Calu3 (cell line): ENCODE data around the gene GIMAP8. TPM values are rescaled to one million over a fixed set of nuclear protein-coding genes. Genes with fewer than 3 reads are reported as not detected.

Experiments used
- BruUV-seq: library from RNA; stranded (reverse); fragments of 400-500 nt; replicated peaks from 2 replicates; lab custom pipeline; 2021; lab: Mats Ljungman, UMichigan
- CTCF ChIA-PET: fragments of 300-600 bp; sonication (Branson Sonifier 250); formaldehyde crosslinking; loops from one replicate; lab custom pipeline; 2022; ENCODE audit warnings: antibody characterized with exemption; lab: Charles Lee
- DNase-seq: peaks from one replicate; pipeline ENCODE4 v3.0.0; 2022
- H3K27ac Mint-ChIP-seq: one replicate; pipeline ENCODE4 v1.8.0; 2022; ENCODE audit warnings: mixed read lengths; ENCODE audit not compliant: unreplicated experiment
- H3K27me3 Mint-ChIP-seq: one replicate; pipeline ENCODE4 v1.8.0; 2022; ENCODE audit warnings: mixed read lengths; ENCODE audit not compliant: unreplicated experiment
- H3K36me3 Mint-ChIP-seq: one replicate; pipeline ENCODE4 v1.8.0; 2022; ENCODE audit warnings: mild to moderate bottlenecking, moderate library complexity, mixed read lengths; ENCODE audit not compliant: insufficient read depth, unreplicated experiment
- H3K4me1 Mint-ChIP-seq: one replicate; pipeline ENCODE4 v1.8.0; 2022; ENCODE audit warnings: mild to moderate bottlenecking, low read depth, mixed read lengths; ENCODE audit not compliant: unreplicated experiment
- H3K4me3 Mint-ChIP-seq: one replicate; pipeline ENCODE4 v1.8.0; 2022; ENCODE audit warnings: mild to moderate bottlenecking, low read depth, moderate library complexity, mixed read lengths; ENCODE audit not compliant: unreplicated experiment
- H3K9me3 Mint-ChIP-seq: one replicate; pipeline ENCODE4 v1.8.0; 2022; ENCODE audit warnings: low read depth, mixed read lengths; ENCODE audit not compliant: unreplicated experiment
- CTCF ChIP-seq: fragments of 200-600 bp; IDR thresholded peaks from one replicate; pipeline ENCODE4 v1.8.0; 2022; ENCODE audit warnings: antibody characterized with exemption; ENCODE audit not compliant: unreplicated experiment
- intact Hi-C: fragments of 100-400 bp; cut with micrococcal nuclease; formaldehyde crosslinking; loops from one replicate; pipeline ENCODE4 v1.10.0; 2022; ENCODE audit not compliant: unreplicated experiment
- total RNA-seq: library from RNA; stranded (reverse); gene quantifications from 2 replicates; pipeline ENCODE4 v1.2.3, GENCODE V29; 2022

GIMAP8 gene
- total RNA-seq, 1 experiment from 2014 or later, result not detected

DNA sequence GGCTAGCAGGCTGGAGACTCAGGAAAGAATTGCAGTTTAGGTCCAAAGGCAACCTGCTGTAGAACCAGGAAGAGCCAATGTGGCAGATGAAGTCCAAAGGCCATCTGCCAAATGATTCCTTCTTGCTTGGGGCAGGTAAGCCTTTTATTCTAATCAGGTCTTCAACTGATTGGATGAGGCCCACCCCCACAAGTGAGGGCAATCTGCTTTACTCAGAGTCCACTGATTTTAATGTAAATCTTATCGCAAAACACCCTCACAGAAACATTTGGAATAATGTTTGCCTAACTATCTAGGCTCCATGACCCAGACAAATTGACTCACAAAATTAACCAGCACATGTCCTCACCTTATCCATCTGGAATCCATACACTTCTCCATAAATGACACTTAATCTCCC, 7.8 kb downstream of the GIMAP8 start:
- Mint-ChIP-seq H3K27me3 (peaks cover 13% of the 10 kb centered on the region), H3K4me1 (no peaks in the 10 kb centered on the region)
- no peak for DNase-seq

GRCh38 chr7:150458756-150459155, 8.3 kb downstream of the GIMAP8 start:
- Mint-ChIP-seq H3K36me3 (no peaks in the 10 kb centered on the region), H3K4me1 (no peaks in the 10 kb centered on the region), H3K4me3 (no peak overlapping the region), H3K9me3 (peaks cover 8% of the 10 kb centered on the region), H3K27ac (no peak overlapping the region), H3K27me3 (peaks cover 8% of the 10 kb centered on the region)
- no peak for DNase-seq
- no peak for TF ChIP-seq CTCF
- CTCF ChIA-PET, result no interaction called here
- BruUV-seq, result no TSS peak
- intact Hi-C loops, result no loop called here

More for the DNA sequence above, 7.8 kb downstream of the GIMAP8 start:
- no peak overlapping the region for H3K4me3 Mint-ChIP-seq
- no peak for TF ChIP-seq CTCF
- no peaks in the 10 kb centered on the region for H3K36me3 Mint-ChIP-seq
- intact Hi-C loops, result no loop called here
- H3K9me3 Mint-ChIP-seq, result peaks cover 8% of the 10 kb centered on the region
- CTCF ChIA-PET, result no interaction called here
- BruUV-seq, result no TSS peak
- H3K27ac Mint-ChIP-seq, result no peak overlapping the region

- Mint-ChIP-seq H3K4me1 (no peaks in the 10 kb centered on the region), H3K27me3 (peaks cover 2% of the 10 kb centered on the region), H3K4me3 (no peak overlapping the region), H3K36me3 (no peaks in the 10 kb centered on the region), H3K27ac (no peak overlapping the region), H3K9me3 (peaks cover 5% of the 10 kb centered on the region)
- intact Hi-C loops, result no loop called here
- BruUV-seq, result no TSS peak
- TF ChIP-seq CTCF, result no peak
- no peak for DNase-seq
- CTCF ChIA-PET, result interaction anchor here (0.6 kb wide), 1 partner anchor 145 kb away, joined by 5 read pairs; no protein-coding TSS in a partner anchor
These were observed 11.1 kb downstream of the GIMAP8 start for GRCh38 chr7:150461520-150461919.

GRCh38 chr7:150462413-150462812, 12.0 kb downstream of the GIMAP8 start:
- intact Hi-C loops, result no loop called here
- no peak for DNase-seq
- H3K4me1 Mint-ChIP-seq, result no peaks in the 10 kb centered on the region
- peaks cover 11% of the 10 kb centered on the region for H3K27me3 Mint-ChIP-seq
- no peak for TF ChIP-seq CTCF
- no peak overlapping the region for H3K4me3 Mint-ChIP-seq
- H3K36me3 Mint-ChIP-seq, result no peaks in the 10 kb centered on the region
- BruUV-seq, result no TSS peak
- H3K27ac Mint-ChIP-seq, result no peak overlapping the region
- H3K9me3 Mint-ChIP-seq, result peaks cover 2% of the 10 kb centered on the region
- CTCF ChIA-PET, result interaction anchor here (0.6 kb wide), 1 partner anchor 321 kb away, joined by 3 read pairs; no protein-coding TSS in a partner anchor
